GM19035 (cell line): ENCODE data around the gene UPF3B.
A peak's percentile ranks its signal among the peaks of the same experiment; 100 is the strongest.
"Not testable (repeated sequence)": the region's sequence is repeated elsewhere in the genome, so short reads cannot be mapped to it uniquely, and the experiment has no call there.

Experiments
- ATAC-seq: cut with Tn5 transposase; IDR thresholded peaks from one replicate; pipeline ENCODE4 v1.9.1; 2021; ENCODE audit not compliant: unreplicated experiment

The UPF3B gene, protein sequence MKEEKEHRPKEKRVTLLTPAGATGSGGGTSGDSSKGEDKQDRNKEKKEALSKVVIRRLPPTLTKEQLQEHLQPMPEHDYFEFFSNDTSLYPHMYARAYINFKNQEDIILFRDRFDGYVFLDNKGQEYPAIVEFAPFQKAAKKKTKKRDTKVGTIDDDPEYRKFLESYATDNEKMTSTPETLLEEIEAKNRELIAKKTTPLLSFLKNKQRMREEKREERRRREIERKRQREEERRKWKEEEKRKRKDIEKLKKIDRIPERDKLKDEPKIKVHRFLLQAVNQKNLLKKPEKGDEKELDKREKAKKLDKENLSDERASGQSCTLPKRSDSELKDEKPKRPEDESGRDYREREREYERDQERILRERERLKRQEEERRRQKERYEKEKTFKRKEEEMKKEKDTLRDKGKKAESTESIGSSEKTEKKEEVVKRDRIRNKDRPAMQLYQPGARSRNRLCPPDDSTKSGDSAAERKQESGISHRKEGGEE

DNA sequence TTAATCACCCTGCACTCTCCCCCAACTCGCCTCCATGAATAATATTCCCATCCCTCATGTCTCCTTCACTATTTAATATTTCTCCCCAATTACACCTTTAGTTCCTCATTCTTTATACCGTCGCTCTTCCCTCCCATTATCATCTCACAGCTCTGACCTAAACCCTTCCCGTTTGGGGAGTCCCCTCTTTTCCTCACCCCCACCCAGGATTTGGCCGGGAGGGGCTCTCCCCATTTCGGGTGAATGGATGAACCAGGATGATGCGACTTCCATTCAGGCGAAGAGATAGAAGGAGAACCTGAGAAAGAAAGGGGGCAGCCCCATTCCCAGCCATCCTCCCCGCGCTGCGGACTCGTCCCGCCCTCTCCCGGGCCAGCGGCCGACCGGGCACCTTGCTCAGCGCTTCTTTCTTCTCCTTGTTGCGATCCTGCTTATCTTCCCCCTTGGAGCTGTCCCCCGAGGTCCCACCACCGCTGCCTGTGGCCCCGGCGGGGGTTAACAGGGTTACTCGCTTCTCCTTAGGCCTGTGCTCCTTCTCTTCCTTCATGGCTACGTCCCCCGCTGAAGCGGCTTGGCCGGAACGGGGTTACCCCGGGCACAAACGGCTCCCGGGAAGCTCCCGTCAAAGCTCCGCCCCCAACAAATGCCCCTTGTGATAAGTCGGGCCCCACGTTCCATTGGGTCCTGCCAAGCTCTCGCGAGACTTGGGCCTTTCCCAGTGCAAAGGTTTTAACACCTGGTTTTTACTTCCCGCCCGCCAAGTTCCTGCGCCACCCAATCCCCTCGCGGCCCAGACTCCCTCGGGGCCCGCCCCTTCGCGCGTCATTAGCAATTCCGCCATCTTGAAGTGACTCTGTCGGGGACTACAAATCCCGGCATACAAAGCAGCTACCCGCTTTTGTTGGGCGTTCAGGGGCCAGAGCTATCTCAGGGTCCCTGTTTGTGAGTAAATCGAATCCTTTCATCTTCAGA lies at the start of gene UPF3B:
Gene UPF3B, minus strand, starts transcription at position 582 of the 972 bp plus-strand sequence. Its CDS starts 35 bp downstream, at position 547.
- ATAC-seq, result peak; percentile 97

DNA sequence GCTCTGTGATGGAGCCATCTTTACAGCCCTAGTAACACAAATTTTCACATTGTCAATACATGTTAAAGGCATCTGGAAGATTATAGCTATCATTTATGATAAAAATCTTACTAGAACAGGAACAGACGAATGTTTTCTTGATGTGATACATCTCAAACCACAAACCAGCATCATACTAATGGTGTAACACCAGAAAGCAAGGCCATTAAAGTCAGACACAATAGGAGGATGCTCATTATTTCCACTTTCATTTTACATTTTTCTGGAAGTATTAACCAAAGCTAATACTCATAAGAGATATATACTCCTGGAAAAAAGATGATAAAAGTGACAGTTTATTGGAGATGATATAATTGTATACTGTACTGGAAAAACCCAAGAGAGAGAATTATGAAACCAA lies 48.2 kb upstream of the UPF3B start:
- no peak for ATAC-seq

DNA sequence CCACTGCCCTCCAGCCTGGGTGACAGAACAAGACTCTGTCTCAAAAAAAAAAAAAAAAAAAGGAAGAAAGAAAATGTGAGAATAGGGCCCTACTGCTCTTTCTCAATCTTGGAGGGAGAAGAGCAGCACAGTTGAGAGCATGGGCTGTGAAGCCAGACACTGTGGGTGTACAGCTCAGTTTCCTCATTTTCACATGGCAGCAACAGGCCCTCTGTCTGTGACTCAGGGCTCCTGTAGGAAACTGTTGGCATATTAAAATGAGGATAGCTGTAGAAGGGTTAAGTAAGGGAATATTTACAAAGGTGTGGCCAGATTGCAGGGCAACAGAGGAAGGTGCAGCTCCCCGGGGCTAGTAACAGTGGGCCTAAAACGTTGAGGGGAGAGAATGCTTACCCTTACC lies 46.4 kb upstream of the UPF3B start:
- ATAC-seq, result no peak

DNA sequence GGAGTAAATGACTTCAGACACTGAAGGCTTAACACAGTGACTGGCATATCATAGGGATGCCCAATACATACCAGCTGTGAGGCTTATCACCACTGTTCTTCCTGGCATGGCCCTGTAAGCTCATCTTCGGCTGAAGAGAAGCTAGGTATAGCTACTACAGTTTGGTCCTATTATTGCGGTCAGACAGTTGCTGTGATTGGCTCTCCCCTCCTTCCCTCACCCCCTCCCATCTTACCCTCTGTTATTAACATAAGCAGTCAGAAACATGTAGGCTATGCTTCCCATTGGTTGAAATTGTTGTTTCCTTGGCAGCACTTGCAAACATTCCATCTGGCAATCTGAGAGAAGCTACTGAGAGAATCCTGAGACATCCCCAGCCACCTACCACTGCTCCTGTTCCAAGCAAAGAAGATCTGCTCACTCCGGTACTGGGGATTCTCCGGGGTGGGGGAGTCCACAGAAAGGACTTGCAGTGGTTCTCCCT lies 43.1 kb upstream of the UPF3B start, which contains the start of gene AKAP14:
Gene AKAP14, plus strand, starts transcription at position 51 of the 484 bp plus-strand sequence. CDS start 7,331 bp downstream, outside the sequence.
- no peak for ATAC-seq

DNA sequence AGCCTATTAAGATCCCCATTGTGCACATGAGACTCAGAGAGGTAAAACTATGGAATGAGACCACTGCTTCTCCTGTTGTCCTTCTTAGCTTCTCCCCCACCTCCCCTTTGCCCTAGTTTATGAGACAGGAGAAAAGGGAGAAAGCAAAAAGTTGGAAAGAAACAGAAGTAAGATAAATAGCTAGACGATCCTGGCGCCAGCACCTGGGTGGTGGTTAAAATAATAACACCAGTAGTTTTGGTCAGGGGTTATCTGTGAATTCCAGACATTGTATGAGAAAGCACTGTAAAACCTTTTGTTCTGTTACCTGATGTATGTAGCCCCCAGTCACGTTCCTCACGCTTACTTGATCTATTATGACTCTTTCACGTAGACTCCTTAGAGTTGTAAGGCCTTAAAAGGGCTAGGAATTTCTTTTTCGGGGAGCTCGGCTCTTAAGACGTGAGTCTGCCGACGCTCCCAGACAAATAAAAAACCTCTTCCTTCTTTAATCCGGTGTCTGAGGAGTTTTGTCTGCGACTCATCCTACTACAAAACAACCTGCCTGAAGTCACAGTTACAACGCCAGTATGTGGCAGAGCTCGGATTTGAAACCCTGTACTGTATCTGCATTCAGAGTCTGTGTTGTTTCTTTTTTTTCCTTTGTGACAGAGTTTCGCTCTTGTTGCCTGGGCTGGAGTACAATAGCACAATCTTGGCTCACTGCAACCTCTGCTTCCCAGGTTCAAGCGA lies 39.4 kb upstream of the UPF3B start:
- ATAC-seq, result not testable (repeated sequence)

DNA sequence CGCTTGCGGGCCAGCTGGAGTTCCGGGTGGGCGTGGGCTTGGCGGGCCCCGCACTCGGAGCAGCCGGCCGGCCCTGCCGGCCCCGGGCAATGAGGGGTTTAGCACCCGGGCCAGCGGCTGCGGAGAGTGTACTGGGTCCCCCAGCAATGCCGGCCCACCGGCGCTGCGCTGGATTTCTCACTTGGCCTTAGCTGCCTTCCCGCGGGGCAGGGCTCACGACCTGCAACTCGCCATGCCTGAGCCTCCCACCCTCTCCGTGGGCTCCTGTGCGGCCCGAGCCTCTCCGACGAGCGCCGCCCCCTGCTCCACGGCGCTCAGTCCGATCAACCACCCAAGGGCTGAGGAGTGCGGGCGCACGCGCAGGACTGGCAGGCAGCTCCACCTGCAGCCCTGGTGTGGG lies 37.9 kb upstream of the UPF3B start:
- not testable (repeated sequence) for ATAC-seq

DNA sequence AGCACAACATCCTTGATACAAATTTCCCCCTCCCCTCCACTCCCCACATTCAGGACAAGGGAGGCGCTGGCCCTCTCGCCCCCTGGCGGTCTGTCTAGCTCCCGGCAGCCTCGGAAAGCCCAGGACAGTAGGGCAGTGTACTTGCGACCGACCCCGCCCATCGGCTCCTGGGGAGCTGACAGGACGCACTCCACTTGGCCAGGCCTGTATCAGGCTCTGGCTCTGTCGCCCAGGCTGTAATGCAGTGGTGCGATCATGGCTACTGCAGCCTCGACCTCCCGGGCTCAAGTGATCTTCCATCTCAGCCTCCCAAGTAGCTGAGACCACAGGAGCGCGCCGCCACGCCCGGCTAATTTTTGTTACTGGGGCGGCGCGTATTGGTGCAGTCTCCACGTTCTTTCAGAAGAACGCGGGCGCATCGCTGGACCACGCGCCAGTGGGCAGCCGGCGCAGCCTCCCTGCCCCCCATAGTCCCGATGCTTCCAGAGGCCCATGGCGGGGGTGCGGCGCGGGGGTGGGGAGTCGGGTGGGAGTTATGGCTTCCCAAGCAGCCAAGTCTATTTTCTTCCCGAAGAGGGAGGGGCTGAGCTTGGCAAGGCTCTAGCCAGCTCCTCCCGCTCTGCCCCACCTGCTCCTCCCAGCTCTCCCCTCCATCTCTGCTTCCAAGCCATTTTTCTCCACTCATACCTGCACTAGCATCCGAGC lies 35.1 kb upstream of the UPF3B start:
- ATAC-seq, result no peak

DNA sequence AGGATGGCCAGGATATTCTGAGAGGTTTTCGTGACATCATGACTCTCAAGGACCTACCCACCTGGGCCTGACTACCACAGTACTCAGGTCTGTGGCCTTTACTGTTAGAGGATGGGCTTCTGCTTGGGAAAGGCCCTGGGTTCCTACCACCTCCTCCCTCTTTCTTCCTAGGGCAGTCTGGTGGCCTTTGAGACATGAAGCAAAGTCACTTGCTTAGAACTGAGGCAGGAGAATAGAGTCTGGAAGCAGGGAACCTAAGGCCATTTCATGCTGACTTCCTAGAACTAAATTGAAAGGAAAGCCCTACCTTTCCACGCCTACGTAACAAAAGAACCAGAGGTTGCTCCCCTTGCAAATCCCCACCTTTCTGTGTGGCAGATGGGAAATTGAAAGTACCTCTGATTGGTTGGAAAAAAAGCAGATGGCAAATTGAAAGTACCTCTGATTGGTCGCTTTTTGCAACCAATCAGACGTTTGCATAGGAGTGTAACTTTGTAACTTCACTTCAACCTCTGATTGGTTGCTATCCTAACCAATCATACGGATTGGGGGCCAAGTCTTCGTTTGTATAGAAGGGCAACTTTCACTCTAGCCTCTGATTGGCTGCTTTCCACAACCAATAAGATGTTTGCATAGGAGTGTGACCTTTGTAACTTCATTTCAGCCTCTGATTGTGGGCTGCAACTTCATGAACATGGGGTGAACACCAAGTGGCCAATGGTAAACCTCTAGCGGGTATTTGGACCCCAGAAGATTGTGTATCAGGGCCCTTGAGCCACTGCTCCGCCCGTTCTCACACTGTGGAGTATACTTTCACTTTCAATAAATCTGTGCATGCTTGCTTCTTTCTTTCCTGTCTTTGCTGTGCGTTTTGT lies 33.0 kb upstream of the UPF3B start:
- ATAC-seq, result no peak

DNA sequence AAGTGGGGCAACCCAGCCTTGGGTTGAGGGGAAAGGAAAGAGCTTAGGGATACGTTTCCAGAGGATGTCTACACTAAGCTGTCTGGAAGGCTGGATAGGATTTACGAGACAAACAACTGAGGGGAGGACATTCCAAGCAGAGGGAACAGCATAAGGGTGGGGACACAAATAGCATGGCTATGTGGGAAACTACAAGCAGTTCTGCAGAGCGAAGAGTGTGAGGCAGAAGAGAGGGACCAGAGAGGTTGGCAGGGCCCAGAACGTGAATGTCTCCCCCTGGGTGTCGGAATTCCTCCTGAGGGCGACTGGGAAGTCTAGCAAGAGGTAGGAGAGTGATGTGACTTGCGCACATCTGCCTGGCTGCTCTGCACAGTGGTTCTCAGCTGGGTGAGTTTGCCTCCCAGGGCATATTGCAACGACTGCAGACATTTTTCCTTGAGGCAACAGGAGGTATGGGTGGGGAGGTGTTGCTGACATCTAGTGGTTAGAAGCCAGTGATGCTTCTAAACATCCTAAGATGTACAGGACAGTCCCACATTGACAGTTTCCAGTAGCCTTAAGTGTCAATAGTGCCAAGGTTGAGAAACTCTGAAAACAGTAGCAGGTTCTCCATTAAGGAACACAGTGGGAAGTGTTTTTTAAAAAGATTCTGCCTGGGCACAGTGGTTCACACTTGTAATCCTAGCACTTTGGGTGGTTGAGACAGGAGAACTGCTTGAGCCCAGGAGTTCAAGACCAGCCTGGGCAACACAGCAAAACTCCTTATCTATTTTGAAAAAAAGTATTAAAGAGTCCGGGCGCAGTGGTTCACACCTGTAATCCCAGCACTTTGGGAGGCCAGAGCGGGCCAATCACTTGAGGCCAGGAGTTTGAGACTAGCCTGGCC lies 28.0 kb upstream of the UPF3B start:
- peak; percentile 85 for ATAC-seq

DNA sequence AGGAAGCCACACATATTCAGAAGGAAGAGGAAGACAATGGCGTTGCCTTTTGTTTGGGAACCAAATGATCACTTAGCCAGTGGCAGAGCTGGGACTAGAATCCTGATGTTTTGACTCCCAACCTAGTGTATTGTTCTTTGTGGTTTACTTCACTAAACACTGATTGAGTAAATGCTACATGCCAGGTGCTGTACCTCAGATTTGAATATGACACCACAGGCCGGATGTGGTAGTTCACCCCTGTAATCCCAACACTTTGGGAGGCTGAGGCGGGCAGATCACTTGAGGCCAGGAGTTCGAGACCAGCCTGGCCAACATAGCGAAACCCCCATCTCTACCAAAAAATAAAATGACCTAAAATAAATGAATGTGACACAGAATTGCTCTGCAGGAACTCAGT lies 27.3 kb upstream of the UPF3B start:
- ATAC-seq, result peak; percentile 62

DNA sequence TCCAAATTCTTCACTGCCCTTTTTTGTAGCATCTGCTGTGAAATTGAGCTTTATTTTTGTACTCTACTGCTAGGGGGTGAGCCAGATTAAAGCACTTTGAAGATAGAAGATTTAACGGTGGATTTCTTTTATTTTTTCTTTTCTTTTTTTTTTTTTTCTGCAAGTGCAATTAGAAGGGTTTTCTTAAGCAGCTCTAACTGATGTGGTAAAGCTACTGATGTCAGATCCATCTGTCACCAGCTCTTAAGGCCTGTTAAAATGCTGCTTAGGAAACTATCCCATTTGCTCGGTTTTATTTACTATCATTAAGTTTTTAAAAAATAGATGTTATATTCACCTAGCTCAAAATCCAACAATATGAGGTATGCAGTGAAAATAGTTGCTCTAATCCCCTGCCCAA lies 26.0 kb upstream of the UPF3B start:
- no peak for ATAC-seq

DNA sequence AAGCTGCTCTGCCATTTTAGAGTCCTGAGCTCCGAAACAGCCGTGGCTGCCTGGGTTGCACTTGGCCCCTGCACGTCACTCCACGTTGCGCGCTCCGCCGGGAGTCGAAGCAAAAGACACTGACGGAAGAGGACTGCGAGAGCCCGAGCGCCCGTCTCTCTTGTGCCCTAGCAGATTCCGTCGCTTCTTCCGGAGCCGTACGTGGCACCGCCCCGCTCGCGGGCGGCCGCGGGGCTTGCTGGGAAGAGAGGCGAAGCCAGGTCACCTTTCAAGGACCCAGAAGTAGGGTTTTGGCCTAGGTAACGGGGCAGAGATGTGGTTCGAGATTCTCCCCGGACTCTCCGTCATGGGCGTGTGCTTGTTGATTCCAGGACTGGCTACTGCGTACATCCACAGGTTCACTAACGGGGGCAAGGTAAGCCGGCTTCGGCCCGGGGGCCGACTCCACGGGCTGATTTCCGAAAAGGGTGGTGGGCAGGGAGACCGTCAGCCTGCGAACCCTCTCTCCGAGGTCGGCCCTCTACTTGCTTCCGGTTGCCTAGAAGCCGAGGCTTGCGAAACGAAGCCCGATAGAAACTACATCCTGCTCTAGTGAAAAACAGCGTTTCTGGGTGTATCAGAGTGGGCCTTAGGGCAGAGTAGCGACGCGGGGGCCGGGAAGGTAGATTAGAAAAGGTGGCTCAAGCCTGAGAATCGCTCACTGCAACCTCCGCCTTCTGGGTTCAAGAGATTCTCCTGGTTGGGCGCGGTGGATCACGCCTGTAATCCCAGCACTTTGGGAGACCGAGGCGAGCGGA lies 19.0 kb upstream of the UPF3B start, which contains the start of the genes NDUFA1 and RNF113A:
Gene NDUFA1, plus strand, starts transcription at position 234 of the 797 bp plus-strand sequence. Its CDS starts 80 bp downstream, at position 314.
Gene RNF113A, minus strand, starts transcription at position 135 of the 797 bp plus-strand sequence. Its CDS starts 120 bp downstream, at position 15.
- peak; percentile 93 for ATAC-seq

DNA sequence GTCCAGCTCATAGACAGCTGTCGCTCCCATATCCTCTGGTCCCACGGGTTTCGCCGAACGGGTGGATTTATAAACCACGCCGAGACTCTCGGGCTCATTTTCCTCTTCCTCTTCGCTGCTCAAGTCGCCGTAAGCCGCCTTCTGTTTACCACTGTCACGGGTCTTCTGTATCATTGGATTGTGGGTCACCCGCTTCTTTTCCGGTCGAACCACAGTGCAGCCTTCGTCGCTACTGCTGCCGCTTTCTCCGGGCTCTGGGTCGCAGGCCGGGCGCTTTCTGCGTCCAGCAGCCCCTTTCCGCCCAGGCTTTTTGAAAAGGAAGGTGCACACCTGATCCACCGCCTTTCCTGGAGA lies 18.5 kb upstream of the UPF3B start:
- peak; percentile 52 for ATAC-seq

DNA sequence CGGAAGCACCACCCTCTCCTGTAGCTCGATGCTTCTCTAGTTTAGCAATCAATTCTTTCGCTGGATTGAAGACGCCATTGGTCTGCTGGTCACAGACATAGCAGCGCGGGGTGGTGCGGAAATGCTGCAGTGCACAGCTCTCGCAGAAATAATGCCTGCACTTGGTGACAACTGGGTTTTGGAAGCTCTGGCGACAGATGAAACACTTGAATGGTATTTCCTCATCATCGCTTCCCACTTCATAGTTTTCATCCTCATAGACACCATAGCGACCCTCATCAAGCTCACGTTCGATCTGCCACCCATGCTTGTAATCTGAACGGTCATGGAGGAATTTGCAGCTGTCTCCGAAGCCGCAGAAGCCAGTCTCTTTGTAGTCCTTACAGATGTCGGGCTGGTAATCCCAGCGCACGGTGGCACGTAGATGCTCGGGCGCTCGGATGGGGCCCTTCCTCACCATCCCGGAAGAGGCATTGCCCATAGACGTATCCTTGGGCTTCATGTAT lies 17.9 kb upstream of the UPF3B start:
- ATAC-seq, result no peak

DNA sequence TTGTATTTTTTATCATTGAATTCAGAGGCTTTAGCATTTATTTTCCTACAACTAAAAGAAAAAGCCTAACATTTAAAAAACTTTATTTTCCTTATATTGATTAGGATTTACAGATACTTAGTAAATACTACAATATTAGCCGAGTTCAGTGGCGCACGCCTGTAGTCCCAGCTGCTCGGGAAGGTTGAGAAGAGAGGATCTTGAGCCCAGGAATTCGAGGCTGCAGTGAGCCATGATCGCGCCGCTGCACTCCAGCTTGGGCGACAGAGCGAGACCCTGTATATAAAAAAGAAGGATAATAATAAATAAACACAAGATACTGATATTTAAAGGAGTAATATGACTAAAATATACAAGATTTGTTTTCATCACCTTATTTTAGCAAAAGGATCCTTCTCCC lies 681 bp upstream of the UPF3B start:
- ATAC-seq, result no peak

DNA sequence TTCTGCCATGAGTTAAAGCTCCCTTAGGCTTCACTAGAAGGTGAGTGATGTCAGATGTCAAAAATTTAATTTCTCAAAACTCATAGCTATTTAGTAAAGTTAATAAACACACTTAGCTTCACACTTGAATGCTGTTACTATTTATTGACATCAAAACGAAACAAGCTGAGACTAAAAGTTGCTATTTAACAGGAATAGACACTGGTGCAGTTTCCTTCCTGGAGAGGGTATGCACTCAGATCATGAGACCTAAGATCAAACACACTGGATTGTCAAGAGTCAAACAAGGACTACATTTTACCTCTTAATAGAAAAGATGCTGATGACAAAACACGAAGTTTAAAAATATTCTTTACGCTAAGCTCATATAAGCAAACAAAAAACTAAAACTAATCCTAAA lies 18.9 kb downstream of the UPF3B start:
- ATAC-seq, result no peak

DNA sequence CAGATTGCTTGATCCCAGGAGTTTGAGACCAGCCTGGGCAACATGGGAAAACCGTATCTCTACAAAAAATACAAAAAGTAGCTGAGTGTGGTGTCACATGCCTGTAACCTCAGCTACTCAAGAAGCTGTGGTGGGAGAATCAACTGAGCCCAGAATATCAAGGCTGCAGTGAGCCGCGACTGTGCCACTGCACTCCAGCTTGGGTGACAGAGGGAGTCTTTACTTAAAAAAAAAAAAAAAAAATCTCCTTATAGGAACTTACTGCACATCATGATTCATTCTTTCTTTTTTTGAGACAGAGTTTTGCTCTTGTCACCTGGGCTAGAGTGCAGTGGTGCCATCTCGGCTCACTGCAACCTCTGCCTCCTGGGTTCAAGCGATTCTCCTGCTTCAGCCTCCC lies 24.3 kb downstream of the UPF3B start:
- no peak for ATAC-seq
